ENCODE data around the gene SLC4A7. TPM values are rescaled to one million over a fixed set of nuclear protein-coding genes. Genes with fewer than 3 reads are reported as not detected.

The SLC4A7 gene
- total RNA-seq, 1 experiment from 2014 or later, result 90.8 TPM

DNA sequence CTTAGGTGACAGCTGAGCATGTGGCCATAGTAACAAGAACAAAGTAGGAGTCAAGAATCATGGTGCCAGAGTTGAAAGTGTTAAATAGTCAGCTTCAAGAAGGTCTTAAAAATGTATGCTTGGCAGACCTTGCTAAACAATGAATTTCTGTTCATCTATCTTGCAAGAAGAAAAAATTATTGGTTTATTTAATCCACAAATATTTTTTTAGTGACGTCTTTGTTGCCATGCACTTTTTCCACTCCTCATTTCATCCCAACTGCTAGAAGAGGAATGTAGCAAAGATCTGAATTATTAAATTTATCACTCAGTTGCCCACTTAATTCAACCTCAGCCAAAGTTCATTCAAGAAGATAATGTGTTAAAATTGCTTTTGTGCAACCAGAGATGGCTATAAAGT is 3.2 kb upstream of the SLC4A7 start:
- DNase-seq (ENCODE audit: low spot score), result no peak
- CTCF ChIA-PET, result no interaction called here
- POLR2A ChIA-PET, result no interaction called here
- Mint-ChIP-seq H3K27ac (no peak overlapping the region), H3K27me3 (ENCODE audit: low read depth) (no peaks in the 10 kb centered on the region), H3K9me3 (no peaks in the 10 kb centered on the region), H3K4me1 (peaks cover 12% of the 10 kb centered on the region), H3K36me3 (no peaks in the 10 kb centered on the region), H3K4me3 (no peak overlapping the region)
- ATAC-seq, result no peak
- no peak for TF ChIP-seq ZNF121 (CRISPR knock-in tag; IDR thresholded peaks at IDR 0.05)
- no peak for TF ChIP-seq STAT6 (CRISPR knock-in tag; conservative IDR thresholded peaks at IDR 0.05; ENCODE audit: low read depth)
- TF ChIP-seq PRDM15 (CRISPR knock-in tag; IDR thresholded peaks at IDR 0.05), result no peak

DNA sequence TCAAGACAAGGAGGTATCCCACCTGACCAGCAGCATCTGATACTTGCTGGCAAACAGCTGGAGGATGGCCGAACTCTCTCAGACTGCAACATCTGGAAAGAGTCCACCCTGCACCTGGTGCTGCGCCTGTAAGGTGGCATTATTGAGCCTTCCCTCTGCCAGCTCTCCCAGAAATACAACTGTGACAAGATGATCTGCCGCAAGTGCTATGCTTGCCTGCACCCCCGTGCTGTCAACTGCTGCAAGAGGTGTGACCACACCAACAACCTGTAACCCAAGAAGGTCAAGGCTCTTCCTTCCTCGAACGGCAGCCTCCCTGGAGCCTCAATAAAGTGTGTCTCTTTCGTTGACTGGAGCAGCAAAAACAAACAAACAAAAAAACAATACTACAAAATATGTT is 2.2 kb upstream of the SLC4A7 start:
- no peak for TF ChIP-seq GTF2I (CRISPR knock-in tag; conservative IDR thresholded peaks at IDR 0.05)
- no peak for TF ChIP-seq MYBL2 (CRISPR knock-in tag; IDR thresholded peaks at IDR 0.05)
- TF ChIP-seq SMAD3 (CRISPR knock-in tag; IDR thresholded peaks at IDR 0.05; ENCODE audit: borderline replicate concordance), result no peak
- TF ChIP-seq ZNF263 (CRISPR knock-in tag; IDR thresholded peaks at IDR 0.05; ENCODE audit: low read depth), result no peak
- H3K27ac Mint-ChIP-seq, result 0 out of 2 replicates have a peak overlapping the region, but pooled peaks have one; percentile 53
- no peaks in the 10 kb centered on the region for H3K27me3 Mint-ChIP-seq (ENCODE audit: low read depth)
- H3K9me3 Mint-ChIP-seq, result no peaks in the 10 kb centered on the region
- no peak overlapping the region for H3K4me3 Mint-ChIP-seq
- H3K36me3 Mint-ChIP-seq, result 0 out of 2 replicates have a peak, but pooled peaks cover 2% of the 10 kb centered on the region
- ChIA-PET CTCF (interaction anchor here (1.3 to 1.5 kb wide), 2 partner anchors 14 to 195 kb away, joined by 3 to 6 read pairs; no protein-coding TSS in a partner anchor), POLR2A (no interaction called here)
- DNase-seq (ENCODE audit: low spot score), result no peak
- H3K4me1 Mint-ChIP-seq, result peaks cover 20% of the 10 kb centered on the region
- no peak for ATAC-seq

DNA sequence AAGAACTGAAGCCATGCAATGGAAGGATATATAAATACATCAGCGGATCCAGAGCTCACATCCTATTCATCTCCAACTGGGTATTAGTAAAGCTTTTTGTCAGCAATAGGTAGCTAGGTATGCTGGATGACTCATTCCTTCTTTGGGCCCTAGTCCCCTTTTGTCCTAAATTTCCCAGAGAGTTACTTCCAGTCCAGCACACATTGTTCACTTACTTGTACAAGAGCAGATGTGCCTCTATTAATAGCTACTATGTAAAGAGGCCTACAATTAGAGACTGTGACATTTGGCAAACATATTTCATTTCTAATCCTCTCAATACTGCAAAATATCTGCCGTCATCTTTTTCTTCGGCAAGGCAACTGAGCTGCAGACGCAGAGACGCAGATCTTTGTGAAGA is 1.7 kb upstream of the SLC4A7 start:
- no peaks in the 10 kb centered on the region for H3K27me3 Mint-ChIP-seq (ENCODE audit: low read depth)
- H3K4me3 Mint-ChIP-seq, result no peak overlapping the region
- TF ChIP-seq ZNF423 (CRISPR knock-in tag; IDR thresholded peaks at IDR 0.05) (no peak), MXD4 (CRISPR knock-in tag; IDR thresholded peaks at IDR 0.05; ENCODE audit: borderline replicate concordance) (no peak), PRDM15 (CRISPR knock-in tag; IDR thresholded peaks at IDR 0.05) (no peak)
- H3K27ac Mint-ChIP-seq, result peak overlapping the region; percentile 53
- ATAC-seq (no peak), DNase-seq (ENCODE audit: low spot score) (no peak)
- H3K4me1 Mint-ChIP-seq, result peaks cover 25% of the 10 kb centered on the region
- POLR2A ChIA-PET, result no interaction called here
- CTCF ChIA-PET, result interaction anchor here (1.3 to 1.5 kb wide), 2 partner anchors 14 to 195 kb away, joined by 3 to 6 read pairs; no protein-coding TSS in a partner anchor
- H3K9me3 Mint-ChIP-seq, result no peaks in the 10 kb centered on the region
- 0 out of 2 replicates have a peak, but pooled peaks cover 3% of the 10 kb centered on the region for H3K36me3 Mint-ChIP-seq

All from WTC11 (cell line).